Stimulated activated naive CD8-positive, alpha-beta T cell treated with anti-CD3 and anti-CD28 coated beads, Interleukin-15, amount 100 ng/mL, for 72 hours (primary cell): Measurements from ENCODE around the gene CRB2.
"Not testable (repeated sequence)": the region's sequence is repeated elsewhere in the genome, so short reads cannot be mapped to it uniquely, and the experiment has no call there.

Experiments used
- ATAC-seq: fragments of 150-1000 bp; cut with Tn5 transposase; 2 replicates; pipeline ENCODE4 v1.10.0; 2021; ENCODE audit warnings: mild to moderate bottlenecking, moderate library complexity
- DNase-seq, 2 donors: peaks; one replicate each; pipeline ENCODE4 v3.0.0; 2021 to 2022
- H3K27ac Mint-ChIP-seq, 2 donors: one replicate each; pipeline ENCODE4 v1.8.0; 2022; ENCODE audit warnings: mild to moderate bottlenecking in 2 of 2, mixed read lengths in 2 of 2, moderate library complexity in 2 of 2
- H3K27me3 Mint-ChIP-seq: one replicate; pipeline ENCODE4 v1.8.0; 2022; ENCODE audit warnings: mixed read lengths
- H3K4me1 Mint-ChIP-seq: one replicate; pipeline ENCODE4 v1.8.0; 2022; ENCODE audit warnings: mild to moderate bottlenecking, mixed read lengths
- H3K4me3 Mint-ChIP-seq, 2 donors: one replicate each; pipeline ENCODE4 v1.8.0; 2022; ENCODE audit warnings: mild to moderate bottlenecking in 2 of 2, mixed read lengths in 2 of 2, moderate library complexity in 1 of 2
- H3K9me3 Mint-ChIP-seq, 2 donors: one replicate each; pipeline ENCODE4 v1.8.0; 2022; ENCODE audit warnings: mixed read lengths in 2 of 2

CRB2 gene

DNA sequence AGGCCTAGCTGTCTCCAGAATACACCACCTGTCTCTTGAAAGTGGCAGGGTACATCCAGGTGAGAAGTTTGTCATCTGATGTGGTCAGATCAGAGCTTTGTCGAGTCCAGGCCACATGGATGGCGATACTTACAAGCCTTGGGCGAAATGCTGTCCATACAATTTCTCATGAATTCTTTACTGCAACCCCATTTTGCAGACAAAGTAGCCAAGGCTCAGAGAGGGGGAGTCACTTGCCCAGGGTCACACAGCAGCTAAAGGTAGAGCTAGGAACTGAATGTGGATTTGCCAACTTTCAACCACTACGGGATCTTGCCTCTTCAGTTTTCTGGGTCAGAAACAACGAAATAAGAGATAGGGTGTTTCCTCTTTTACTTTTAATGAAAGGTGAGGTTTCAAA lies 35.2 kb downstream of the CRB2 start:
- no peak overlapping the region for H3K27ac Mint-ChIP-seq
- no peaks in the 10 kb centered on the region for H3K27me3 Mint-ChIP-seq

DNA sequence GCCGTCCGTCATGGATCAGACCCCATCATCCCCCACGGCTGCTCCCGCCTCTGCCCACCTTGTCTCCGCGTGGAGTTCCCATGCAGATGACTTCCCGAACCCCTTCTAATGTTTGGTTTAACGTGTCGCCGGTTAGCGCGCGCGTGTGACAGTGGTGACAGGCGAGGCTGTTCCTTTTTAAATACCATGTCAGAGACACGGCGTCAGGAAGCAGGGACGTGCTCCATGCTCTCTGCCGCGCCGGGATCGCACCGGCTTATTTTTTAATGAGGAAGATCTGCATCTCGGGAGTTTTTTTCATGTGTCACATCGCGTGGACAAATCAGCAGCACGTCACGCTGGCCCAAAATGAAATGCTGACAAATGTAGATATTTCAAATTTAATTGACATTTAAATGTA lies 35.9 kb downstream of the CRB2 start:
- Mint-ChIP-seq H3K27ac (no peak overlapping the region), H3K9me3 (no peaks in the 10 kb centered on the region), H3K4me1 (no peaks in the 10 kb centered on the region), H3K27me3 (no peaks in the 10 kb centered on the region), H3K4me3 (no peak overlapping the region)
- ATAC-seq (no peak), DNase-seq (no peak)

More for the DNA sequence above, 35.2 kb downstream of the CRB2 start:
- Mint-ChIP-seq H3K4me1 (no peaks in the 10 kb centered on the region), H3K4me3 (no peak overlapping the region), H3K9me3 (no peaks in the 10 kb centered on the region)
- DNase-seq (no peak), ATAC-seq (no peak)

DNA sequence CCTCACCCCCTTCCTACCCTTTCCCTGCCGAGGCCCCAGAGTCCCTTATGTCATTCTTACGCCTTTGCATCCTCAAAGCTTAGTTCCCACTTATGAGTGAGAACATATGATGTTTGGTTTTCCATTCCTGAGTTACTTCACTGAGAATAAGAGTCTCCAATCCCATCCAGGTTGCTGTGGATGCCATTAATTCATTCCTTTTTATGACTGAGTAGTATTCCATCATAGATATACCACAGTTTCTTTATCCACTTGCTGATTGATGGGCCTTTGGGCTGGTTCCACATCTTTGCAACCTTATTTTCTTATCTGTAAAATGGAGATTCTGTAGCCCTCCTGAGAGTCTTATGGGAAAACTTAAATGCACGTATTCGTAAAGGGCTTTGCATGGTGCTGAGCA lies 36.8 kb downstream of the CRB2 start:
- ATAC-seq (no peak), DNase-seq (no peak)
- Mint-ChIP-seq H3K27me3 (no peaks in the 10 kb centered on the region), H3K9me3 (no peaks in the 10 kb centered on the region), H3K27ac (no peak overlapping the region), H3K4me1 (no peaks in the 10 kb centered on the region), H3K4me3 (no peak overlapping the region)

DNA sequence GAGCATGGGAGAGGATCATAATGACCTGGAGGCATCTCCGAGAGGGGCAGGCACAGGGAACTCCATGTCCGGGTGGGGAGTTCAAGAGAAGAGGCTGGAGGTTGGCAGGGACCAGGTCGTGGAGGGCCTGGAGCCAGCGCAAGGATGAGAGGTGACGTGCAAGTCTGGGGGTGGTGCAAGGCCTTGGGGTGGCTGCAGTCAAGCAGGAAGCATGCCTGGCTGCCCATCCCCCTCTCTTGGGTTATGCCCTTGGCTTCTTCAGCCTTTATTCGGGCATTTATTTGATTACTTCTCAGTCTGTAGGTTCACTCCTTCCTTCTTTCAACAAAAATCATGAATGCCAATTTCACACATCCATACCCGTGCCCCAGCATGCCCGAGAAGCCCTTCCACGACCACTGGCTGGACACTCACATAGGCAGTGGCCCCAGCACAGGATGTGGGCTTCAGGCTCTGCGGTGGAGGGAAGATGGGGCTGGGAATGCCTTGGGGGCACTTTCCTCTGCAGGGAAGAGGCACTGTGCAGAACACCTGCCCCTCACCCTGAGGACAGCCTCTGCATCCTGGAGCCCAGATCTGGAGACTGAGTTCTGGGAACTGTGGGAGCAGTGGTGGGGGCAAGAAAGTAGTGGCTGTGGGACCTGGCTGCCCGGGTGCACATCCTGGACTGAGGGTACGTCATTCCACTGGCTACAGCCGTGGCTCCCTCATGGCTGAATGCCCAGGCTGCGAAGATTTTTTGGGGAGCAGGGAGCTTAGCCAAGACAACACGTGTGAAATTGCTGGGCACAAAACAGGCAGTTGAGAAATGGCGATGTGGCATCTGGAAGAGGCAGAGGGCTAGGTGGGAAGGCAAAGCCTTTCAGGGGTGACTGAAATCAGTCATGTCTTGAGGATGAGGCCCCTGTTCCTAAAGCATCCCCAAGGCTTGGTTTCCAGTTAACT lies 38.6 kb downstream of the CRB2 start:
- no peak for ATAC-seq

GRCh38 chr9:123395276-123395688 lies 39.3 kb downstream of the CRB2 start:
- ATAC-seq, result no peak
- Mint-ChIP-seq H3K9me3 (no peaks in the 10 kb centered on the region), H3K4me1 (no peaks in the 10 kb centered on the region), H3K27ac (no peak overlapping the region), H3K27me3 (no peaks in the 10 kb centered on the region), H3K4me3 (no peak overlapping the region)
- DNase-seq, result no peak

More for the DNA sequence above, 38.6 kb downstream of the CRB2 start:
- no peaks in the 10 kb centered on the region for H3K4me1 Mint-ChIP-seq
- no peaks in the 10 kb centered on the region for H3K9me3 Mint-ChIP-seq
- DNase-seq, result no peak
- peak overlapping the region in 1 of 2 donors; percentile 33 for H3K27ac Mint-ChIP-seq
- H3K4me3 Mint-ChIP-seq, result no peak overlapping the region
- H3K27me3 Mint-ChIP-seq, result no peaks in the 10 kb centered on the region

DNA sequence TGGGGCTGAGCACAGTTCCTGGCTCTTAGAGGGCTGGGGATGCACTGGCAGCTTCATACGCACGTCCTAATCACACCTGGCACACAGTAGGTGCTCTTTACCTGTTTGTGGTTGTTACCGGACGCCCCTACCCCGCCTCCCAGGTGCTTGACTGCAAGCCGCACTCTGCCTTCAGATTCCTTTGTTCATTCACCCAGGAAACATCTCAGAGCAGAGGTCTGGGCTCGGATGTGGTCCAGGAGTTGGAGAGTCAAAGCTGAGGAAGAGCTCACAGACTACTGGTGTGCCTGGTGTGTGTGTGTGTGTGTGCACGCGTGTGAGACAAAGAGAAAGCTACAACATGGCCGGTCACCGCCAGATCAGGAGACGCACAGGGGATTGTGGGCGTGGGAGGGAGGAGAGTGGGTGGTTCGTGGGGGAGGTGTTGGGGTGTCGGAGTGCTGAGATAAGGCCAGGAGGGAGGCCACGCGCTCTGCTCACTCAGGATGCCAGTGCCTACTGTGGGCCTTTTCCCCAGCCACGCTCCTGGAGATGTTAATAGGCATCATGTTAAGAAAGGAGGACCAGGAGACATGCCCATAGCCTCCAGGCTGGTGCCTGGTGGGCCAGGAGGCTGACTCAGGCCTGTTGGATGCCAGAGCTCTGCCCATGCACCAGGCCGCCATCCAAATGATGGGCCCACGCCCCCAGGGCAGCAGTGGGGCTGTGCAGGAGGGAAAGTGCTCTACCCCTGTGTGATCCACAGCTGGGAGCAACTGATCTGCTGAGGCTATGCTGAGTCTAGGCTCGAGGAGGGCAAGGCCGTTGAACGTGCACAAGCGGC lies 39.9 kb downstream of the CRB2 start:
- no peak overlapping the region for H3K27ac Mint-ChIP-seq
- H3K4me3 Mint-ChIP-seq, result no peak overlapping the region
- no peaks in the 10 kb centered on the region for H3K27me3 Mint-ChIP-seq
- no peaks in the 10 kb centered on the region for H3K9me3 Mint-ChIP-seq
- ATAC-seq (no peak), DNase-seq (no peak)
- no peaks in the 10 kb centered on the region for H3K4me1 Mint-ChIP-seq

- Mint-ChIP-seq H3K4me3 (no peak overlapping the region), H3K9me3 (no peaks in the 10 kb centered on the region), H3K27me3 (no peaks in the 10 kb centered on the region), H3K27ac (peak overlapping the region in 1 of 2 donors; percentile 63), H3K4me1 (no peaks in the 10 kb centered on the region)
- DNase-seq (no peak), ATAC-seq (no peak)
These were observed 42.0 kb downstream of the CRB2 start for GRCh38 chr9:123397975-123398374.

GRCh38 chr9:123398938-123399337 lies 42.9 kb downstream of the CRB2 start:
- not testable (repeated sequence) for ATAC-seq, H3K4me1 Mint-ChIP-seq, H3K4me3 Mint-ChIP-seq

DNA sequence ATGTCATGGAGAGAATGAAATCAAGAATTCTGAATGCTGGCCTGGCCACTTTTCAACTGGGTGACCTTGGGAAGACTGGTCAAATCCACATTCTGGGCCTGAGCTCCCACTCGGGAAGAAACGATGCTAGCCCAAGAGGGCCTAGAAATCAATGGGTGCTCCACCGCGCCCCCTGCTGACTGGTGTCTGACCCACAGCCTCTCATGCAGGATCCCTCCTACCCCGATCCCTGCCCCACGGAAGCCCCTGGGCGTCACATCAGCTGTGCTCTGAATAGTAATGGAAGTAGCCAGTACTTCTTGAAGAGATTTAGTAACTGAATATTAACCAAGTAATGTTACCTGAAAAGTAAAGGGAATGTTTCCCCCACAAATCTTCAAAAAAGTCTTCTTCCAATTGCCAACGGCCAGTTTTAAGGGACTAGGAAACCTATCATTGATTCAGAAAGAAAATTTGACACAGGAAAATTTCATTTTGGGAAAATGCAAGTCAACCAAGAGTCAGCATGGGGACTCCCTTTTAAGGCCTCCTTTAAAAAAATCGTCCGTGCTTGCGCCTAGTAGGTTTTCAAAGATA lies 43.9 kb downstream of the CRB2 start:
- no peak for ATAC-seq
- Mint-ChIP-seq H3K9me3 (no peaks in the 10 kb centered on the region), H3K4me3 (no peak overlapping the region), H3K27ac (no peak overlapping the region), H3K27me3 (no peaks in the 10 kb centered on the region), H3K4me1 (no peaks in the 10 kb centered on the region)
- DNase-seq, result no peak

More at GRCh38 chr9:123398938-123399337, 42.9 kb downstream of the CRB2 start:
- not testable (repeated sequence) for H3K9me3 Mint-ChIP-seq, DNase-seq, H3K27me3 Mint-ChIP-seq, H3K27ac Mint-ChIP-seq

GRCh38 chr9:123400926-123401503 lies 45.0 kb downstream of the CRB2 start:
- H3K27ac Mint-ChIP-seq, result no peak overlapping the region
- peaks cover under 1% of the 10 kb centered on the region for H3K4me1 Mint-ChIP-seq
- H3K27me3 Mint-ChIP-seq, result no peaks in the 10 kb centered on the region
- DNase-seq, result no peak
- no peaks in the 10 kb centered on the region for H3K9me3 Mint-ChIP-seq
- no peak overlapping the region for H3K4me3 Mint-ChIP-seq
- ATAC-seq, result no peak

DNA sequence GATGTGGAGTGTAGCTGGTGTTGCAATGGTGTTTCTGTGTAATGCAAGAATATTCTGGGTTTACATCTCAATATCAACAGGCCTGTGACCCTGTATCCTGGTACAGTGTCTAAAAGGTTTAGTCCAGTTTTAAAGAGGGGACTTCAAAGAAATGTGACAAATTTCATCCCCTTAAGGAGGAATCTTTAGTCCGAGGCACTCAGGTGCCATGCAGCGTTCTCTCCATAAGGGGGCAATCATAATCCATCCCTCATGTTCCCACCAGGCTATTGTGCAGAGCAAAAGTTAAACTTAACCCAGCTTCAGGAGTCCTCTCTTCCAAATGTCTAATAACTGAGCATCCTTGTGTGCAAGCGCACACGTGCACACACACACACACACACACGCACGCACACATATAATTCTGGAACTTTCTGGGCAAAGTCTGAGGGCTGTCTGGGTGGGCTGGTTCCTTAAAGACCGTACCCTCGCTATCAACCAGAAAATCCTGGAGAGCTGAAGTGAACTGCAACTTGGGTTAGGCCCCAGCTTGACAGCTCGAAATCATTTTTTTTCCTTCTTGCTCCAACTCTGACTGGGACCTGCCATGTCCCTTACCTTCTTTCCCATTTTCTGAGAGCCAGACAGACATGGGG lies 46.0 kb downstream of the CRB2 start:
- DNase-seq (no peak), ATAC-seq (no peak)
- H3K27ac Mint-ChIP-seq, result no peak overlapping the region
- no peaks in the 10 kb centered on the region for H3K9me3 Mint-ChIP-seq
- H3K4me3 Mint-ChIP-seq, result no peak overlapping the region
- H3K27me3 Mint-ChIP-seq, result no peaks in the 10 kb centered on the region
- H3K4me1 Mint-ChIP-seq, result peaks cover 11% of the 10 kb centered on the region

DNA sequence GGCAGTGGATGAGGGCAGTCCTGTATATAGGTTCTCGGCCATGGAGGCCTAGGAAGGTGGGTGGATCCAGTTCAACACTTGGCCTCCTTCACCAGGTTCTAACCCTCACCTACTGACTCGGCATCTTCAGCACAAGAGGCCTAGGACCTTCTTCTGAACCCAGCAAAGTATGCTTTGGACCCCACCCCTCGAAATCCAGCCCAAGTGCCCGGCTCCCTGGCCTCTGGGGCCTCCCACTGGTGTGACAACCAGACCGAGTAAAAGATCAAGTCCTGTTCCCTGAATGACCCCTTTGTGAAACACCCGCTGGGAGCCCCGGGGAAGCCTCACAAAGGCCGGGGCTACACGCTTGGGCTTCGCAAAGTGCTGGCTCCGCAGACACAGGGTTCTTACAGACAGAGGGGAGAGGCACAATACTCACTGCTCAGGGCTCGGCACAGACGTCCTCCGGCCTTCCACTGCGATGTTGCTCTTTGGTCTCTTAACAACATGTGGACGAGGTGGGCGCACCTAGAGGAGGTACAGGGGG lies 47.0 kb downstream of the CRB2 start:
- peaks cover 16% of the 10 kb centered on the region for H3K4me1 Mint-ChIP-seq
- ATAC-seq, result no peak
- no peak overlapping the region for H3K27ac Mint-ChIP-seq
- H3K9me3 Mint-ChIP-seq, result no peaks in the 10 kb centered on the region
- no peak for DNase-seq
- no peak overlapping the region for H3K4me3 Mint-ChIP-seq
- no peaks in the 10 kb centered on the region for H3K27me3 Mint-ChIP-seq

GRCh38 chr9:123406016-123406415 lies 50.0 kb downstream of the CRB2 start:
- Mint-ChIP-seq H3K9me3 (no peaks in the 10 kb centered on the region), H3K4me3 (no peak overlapping the region), H3K27ac (no peak overlapping the region), H3K4me1 (peaks cover 16% of the 10 kb centered on the region), H3K27me3 (no peaks in the 10 kb centered on the region)
- ATAC-seq (no peak), DNase-seq (no peak)

DNA sequence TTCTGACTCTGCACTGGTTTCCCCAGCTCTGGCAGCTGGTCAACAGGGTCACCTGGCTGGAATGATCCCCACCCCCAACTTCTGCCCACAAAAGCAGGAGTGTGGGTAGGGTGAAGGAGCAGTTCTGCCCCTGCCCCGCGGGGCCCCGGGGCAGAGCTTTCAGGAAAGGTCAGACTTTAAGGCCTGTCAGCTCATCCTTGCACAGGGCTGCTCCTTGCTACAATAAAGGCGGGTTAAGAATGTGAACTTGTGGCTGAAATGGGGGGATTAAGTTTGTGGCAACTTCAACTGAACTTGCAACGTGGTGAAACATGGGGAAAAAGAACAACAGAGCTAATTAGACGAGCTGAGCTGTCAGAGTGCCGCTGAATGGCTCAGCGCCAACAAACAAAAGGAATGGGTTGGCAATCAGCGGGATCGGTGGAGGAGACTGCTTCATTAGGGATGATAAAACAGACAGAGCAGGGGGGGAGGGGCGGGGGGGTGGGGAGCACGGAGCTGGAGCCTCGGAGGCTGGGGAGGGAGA lies 50.8 kb downstream of the CRB2 start:
- Mint-ChIP-seq H3K4me1 (peaks cover 16% of the 10 kb centered on the region), H3K27ac (peak overlapping the region in 1 of 2 donors; percentile 2), H3K4me3 (no peak overlapping the region), H3K27me3 (no peaks in the 10 kb centered on the region), H3K9me3 (no peaks in the 10 kb centered on the region)
- no peak for DNase-seq
- no peak for ATAC-seq
